Fibroblast of pulmonary artery (primary cell): ENCODE data around the gene GALNTL6.

Experiments used
- DNase-seq: peaks from one replicate; pipeline ENCODE4 v3.0.0-alpha.2; 2010; ENCODE audit warnings: low read depth
- H3K4me3 ChIP-seq: replicated peaks from 2 replicates; pipeline ENCODE4 v1.5.1; 2011; ENCODE audit warnings: low read depth, mild to moderate bottlenecking, control low read depth, low read length, moderate library complexity
- TF ChIP-seq, protein P1 (sequence below): IDR thresholded peaks from 2 replicates; pipeline ENCODE4 v1.5.1; 2011; ENCODE audit warnings: mild to moderate bottlenecking, control low read depth, low read length, inconsistent platforms; ENCODE audit errors: missing control alignments

Gene GALNTL6

GRCh38 chr4:173076903-173077634 lies 1263.9 kb downstream of the GALNTL6 start:
- no peak overlapping the region for H3K4me3 ChIP-seq
- TF ChIP-seq, protein P1, sequence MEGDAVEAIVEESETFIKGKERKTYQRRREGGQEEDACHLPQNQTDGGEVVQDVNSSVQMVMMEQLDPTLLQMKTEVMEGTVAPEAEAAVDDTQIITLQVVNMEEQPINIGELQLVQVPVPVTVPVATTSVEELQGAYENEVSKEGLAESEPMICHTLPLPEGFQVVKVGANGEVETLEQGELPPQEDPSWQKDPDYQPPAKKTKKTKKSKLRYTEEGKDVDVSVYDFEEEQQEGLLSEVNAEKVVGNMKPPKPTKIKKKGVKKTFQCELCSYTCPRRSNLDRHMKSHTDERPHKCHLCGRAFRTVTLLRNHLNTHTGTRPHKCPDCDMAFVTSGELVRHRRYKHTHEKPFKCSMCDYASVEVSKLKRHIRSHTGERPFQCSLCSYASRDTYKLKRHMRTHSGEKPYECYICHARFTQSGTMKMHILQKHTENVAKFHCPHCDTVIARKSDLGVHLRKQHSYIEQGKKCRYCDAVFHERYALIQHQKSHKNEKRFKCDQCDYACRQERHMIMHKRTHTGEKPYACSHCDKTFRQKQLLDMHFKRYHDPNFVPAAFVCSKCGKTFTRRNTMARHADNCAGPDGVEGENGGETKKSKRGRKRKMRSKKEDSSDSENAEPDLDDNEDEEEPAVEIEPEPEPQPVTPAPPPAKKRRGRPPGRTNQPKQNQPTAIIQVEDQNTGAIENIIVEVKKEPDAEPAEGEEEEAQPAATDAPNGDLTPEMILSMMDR: no peak
- DNase-seq: no peak

- H3K4me3 ChIP-seq: no peak overlapping the region
- no peak for DNase-seq
- TF ChIP-seq, protein P1: no peak
Observed at GRCh38 chr4:173088144-173088543, 1274.9 kb downstream of the GALNTL6 start.
